ENCODE data around the gene ALDH4A1. TPM values are rescaled to one million over a fixed set of nuclear protein-coding genes. Genes with fewer than 3 reads are reported as not detected.

The ALDH4A1 gene
- total and polyA plus RNA-seq, 9 of the 15 experiments (the other 6 are each of a cell fraction or from before 2014, with no cell fraction given), result 0.27 to 31.4 (median 16.6) TPM

DNA sequence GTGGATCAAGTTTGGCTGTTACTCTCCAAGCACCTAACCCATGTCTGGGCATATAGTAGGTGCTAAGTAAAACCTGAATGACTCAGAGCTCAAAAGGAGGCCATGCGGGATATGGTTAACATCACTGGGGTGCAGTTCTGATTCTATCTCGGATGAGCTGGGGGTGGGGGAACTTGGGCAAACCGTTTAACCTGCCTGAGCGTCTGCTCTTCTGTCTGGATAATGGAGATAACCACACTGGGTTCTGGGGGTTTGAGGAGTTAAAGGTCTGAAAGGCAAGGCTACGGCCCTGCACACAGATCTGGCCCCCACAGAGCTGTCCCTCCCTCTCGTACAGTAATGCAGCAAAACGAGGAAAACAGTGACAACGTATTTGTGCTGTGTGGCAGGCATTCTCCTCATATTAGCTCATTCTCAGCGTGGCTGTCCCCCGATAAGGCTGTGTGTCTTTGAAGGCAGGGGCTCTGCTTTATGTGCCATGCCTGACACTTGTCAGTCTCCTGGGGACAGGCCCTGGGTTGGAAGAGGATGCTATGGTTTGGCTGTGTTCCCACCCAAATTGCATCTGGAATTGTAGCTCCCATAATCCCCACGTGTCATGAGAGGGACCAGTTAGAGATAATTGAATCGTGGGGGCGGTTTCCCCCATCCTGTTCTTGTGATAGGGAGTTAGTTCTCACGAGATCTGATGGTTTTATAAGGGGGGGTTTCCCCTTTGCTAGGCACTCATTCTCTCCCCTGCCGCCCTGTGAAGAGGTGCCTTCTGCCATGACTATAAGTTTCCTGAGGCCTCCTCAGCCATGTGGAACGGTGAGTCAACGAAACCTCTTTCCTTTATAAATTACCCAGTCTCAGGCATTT lies 6.8 kb upstream of the ALDH4A1 start (continued):
- TF ChIP-seq SETDB1 (IDR thresholded peaks at IDR 0.05; ENCODE audit: low read length) (no peak), ZNF143 (CRISPR knock-in tag; IDR thresholded peaks at IDR 0.05) (no peak), FOS (IDR thresholded peaks at IDR 0.05; ENCODE audit: extremely low read depth, insufficient read length) (no peak), MCM7 (IDR thresholded peaks at IDR 0.05) (no peak), HIVEP1 (CRISPR knock-in tag; IDR thresholded peaks at IDR 0.05) (no peak), MBD2 (IDR thresholded peaks at IDR 0.05; ENCODE audit: borderline replicate concordance, low read depth) (no peak), RNF2 (IDR thresholded peaks at IDR 0.05) (peak; percentile 52; the same call in 1 of the 2 replicates), ZNF668 (CRISPR knock-in tag; IDR thresholded peaks at IDR 0.05) (no peak), HDAC1 (IDR thresholded peaks at IDR 0.05) (peak in 1 of 2 experiments; percentile 30; a peak in 1 of 4 replicates), NKRF (IDR thresholded peaks at IDR 0.05; ENCODE audit: borderline replicate concordance) (no peak), SIRT6 (IDR thresholded peaks at IDR 0.05; ENCODE audit: low read depth, low read length) (no peak), ETS2 (tag; IDR thresholded peaks at IDR 0.05; ENCODE audit: borderline replicate concordance, poor library complexity, severe bottlenecking) (no peak), HMBOX1 (IDR thresholded peaks at IDR 0.05) (peak; percentile 94), RFX7 (CRISPR knock-in tag; IDR thresholded peaks at IDR 0.05) (no peak), SRSF3 (IDR thresholded peaks at IDR 0.05; ENCODE audit: insufficient read depth, low read length) (no peak), TFAP4 (CRISPR knock-in tag; IDR thresholded peaks at IDR 0.05; ENCODE audit: borderline replicate concordance) (peak; percentile 57; the same call in 1 of the 2 replicates)
- TF ChIP-seq, protein P1, sequence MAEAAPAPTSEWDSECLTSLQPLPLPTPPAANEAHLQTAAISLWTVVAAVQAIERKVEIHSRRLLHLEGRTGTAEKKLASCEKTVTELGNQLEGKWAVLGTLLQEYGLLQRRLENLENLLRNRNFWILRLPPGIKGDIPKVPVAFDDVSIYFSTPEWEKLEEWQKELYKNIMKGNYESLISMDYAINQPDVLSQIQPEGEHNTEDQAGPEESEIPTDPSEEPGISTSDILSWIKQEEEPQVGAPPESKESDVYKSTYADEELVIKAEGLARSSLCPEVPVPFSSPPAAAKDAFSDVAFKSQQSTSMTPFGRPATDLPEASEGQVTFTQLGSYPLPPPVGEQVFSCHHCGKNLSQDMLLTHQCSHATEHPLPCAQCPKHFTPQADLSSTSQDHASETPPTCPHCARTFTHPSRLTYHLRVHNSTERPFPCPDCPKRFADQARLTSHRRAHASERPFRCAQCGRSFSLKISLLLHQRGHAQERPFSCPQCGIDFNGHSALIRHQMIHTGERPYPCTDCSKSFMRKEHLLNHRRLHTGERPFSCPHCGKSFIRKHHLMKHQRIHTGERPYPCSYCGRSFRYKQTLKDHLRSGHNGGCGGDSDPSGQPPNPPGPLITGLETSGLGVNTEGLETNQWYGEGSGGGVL (CRISPR knock-in tag; IDR thresholded peaks at IDR 0.05), result no peak
- TF ChIP-seq, protein P2, sequence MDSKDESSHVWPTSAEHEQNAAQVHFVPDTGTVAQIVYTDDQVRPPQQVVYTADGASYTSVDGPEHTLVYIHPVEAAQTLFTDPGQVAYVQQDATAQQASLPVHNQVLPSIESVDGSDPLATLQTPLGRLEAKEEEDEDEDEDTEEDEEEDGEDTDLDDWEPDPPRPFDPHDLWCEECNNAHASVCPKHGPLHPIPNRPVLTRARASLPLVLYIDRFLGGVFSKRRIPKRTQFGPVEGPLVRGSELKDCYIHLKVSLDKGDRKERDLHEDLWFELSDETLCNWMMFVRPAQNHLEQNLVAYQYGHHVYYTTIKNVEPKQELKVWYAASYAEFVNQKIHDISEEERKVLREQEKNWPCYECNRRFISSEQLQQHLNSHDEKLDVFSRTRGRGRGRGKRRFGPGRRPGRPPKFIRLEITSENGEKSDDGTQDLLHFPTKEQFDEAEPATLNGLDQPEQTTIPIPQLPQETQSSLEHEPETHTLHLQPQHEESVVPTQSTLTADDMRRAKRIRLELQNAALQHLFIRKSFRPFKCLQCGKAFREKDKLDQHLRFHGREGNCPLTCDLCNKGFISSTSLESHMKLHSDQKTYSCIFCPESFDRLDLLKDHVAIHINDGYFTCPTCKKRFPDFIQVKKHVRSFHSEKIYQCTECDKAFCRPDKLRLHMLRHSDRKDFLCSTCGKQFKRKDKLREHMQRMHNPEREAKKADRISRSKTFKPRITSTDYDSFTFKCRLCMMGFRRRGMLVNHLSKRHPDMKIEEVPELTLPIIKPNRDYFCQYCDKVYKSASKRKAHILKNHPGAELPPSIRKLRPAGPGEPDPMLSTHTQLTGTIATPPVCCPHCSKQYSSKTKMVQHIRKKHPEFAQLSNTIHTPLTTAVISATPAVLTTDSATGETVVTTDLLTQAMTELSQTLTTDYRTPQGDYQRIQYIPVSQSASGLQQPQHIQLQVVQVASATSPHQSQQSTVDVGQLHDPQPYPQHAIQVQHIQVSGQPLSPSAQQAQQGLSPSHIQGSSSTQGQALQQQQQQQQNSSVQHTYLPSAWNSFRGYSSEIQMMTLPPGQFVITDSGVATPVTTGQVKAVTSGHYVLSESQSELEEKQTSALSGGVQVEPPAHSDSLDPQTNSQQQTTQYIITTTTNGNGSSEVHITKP (IDR thresholded peaks at IDR 0.05; ENCODE audit: partially characterized antibody), result no peak
